ENCODE results near the gene THADA. TPM values are rescaled to one million over a fixed set of nuclear protein-coding genes. Genes with fewer than 3 reads are reported as not detected.
A peak's percentile ranks its signal among the peaks of the same experiment; 100 is the strongest.
"Not testable (repeated sequence)": the region's sequence is repeated elsewhere in the genome, so short reads cannot be mapped to it uniquely, and the experiment has no call there.

The THADA gene
- polyA plus RNA-seq, 1 donor: 13.2 TPM

DNA sequence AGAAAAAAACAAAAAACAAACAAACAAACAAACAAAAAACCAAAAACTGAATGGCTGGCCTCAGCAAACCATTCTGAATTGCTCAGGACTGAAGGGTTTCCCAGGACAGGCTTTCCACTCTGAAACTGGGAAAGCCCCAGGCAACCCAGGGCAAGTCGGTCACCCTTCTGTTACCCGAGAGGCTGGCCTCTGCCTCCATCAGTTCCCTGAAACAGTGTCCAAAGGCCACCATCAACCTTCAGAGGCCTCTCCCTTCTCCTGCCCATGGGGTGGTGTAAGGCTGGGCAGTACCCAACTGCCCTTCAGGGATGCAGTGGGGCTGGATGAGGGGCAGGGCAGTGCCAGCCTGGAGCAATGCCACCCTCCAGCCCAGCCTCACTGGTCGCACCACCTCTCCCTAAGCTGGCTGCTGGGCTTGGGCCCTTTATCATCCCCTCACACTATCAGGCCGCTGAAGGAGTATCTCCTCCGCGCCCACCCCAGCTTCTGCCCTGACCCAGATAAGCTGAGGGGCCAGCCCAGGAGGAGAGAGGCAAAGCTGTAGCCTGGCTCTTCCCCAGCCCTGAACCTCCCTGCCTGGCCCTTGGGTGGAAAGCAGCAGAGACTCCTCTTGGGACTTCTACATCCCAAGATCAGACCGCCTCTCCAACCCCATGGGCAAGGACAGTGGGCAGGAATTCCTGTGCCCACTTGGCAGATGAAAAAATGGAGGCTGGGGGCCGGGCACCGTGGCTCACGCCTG is 405.4 kb downstream of the THADA start:
- H3K27me3 ChIP-seq (ENCODE audit: control insufficient read depth, insufficient read depth, low read length): no peaks in the 10 kb centered on the region
- WGBS (ENCODE audit: insufficient coverage, low lambda C conversion rate): no CpG with 5 or more reads among the region's 10 CpGs
- peak in 1 of 2 donors; percentile 80 for DNase-seq
- peaks cover 73% of the 10 kb centered on the region for H3K4me1 ChIP-seq (ENCODE audit: control insufficient read depth, insufficient read depth, low read length)
- H3K27ac ChIP-seq (ENCODE audit: low read length): peak overlapping the region; percentile 31
- H3K4me3 ChIP-seq (ENCODE audit: low read length): no peak overlapping the region
- no peaks in the 10 kb centered on the region for H3K9me3 ChIP-seq (ENCODE audit: control insufficient read depth, low read depth, low read length)
- H3K36me3 ChIP-seq (ENCODE audit: control insufficient read depth, insufficient read depth, low read length): no peaks in the 10 kb centered on the region

DNA sequence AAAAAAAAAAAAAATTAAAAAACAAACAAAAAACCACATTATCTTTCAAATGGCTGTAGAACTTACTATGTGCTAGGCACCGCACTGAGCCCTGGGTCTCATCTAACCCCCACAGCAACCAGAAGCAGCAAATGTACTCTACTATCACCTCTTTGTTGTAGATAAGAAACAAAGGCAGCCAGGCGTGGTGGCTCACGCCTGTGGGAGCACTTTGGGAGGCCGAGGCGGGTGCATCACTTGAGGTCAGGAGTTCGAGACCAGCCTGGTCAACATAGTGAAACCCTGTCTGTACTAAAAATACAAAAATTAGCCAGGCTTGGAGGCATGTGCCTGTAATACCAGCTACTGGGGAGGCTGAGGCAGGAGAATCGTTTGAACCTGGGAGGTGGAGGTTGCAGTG is 406.0 kb downstream of the THADA start:
- not testable (repeated sequence) for DNase-seq; H3K9me3 ChIP-seq (ENCODE audit: control insufficient read depth, low read depth, low read length); H3K4me3 ChIP-seq (ENCODE audit: low read length); H3K36me3 ChIP-seq (ENCODE audit: control insufficient read depth, insufficient read depth, low read length); H3K27me3 ChIP-seq (ENCODE audit: control insufficient read depth, insufficient read depth, low read length)
- peaks cover 72% of the 10 kb centered on the region for H3K4me1 ChIP-seq (ENCODE audit: control insufficient read depth, insufficient read depth, low read length)
- no CpG with 5 or more reads among the region's 7 CpGs for WGBS (ENCODE audit: insufficient coverage, low lambda C conversion rate)
- H3K27ac ChIP-seq (ENCODE audit: low read length): peak overlapping the region; percentile 31

DNA sequence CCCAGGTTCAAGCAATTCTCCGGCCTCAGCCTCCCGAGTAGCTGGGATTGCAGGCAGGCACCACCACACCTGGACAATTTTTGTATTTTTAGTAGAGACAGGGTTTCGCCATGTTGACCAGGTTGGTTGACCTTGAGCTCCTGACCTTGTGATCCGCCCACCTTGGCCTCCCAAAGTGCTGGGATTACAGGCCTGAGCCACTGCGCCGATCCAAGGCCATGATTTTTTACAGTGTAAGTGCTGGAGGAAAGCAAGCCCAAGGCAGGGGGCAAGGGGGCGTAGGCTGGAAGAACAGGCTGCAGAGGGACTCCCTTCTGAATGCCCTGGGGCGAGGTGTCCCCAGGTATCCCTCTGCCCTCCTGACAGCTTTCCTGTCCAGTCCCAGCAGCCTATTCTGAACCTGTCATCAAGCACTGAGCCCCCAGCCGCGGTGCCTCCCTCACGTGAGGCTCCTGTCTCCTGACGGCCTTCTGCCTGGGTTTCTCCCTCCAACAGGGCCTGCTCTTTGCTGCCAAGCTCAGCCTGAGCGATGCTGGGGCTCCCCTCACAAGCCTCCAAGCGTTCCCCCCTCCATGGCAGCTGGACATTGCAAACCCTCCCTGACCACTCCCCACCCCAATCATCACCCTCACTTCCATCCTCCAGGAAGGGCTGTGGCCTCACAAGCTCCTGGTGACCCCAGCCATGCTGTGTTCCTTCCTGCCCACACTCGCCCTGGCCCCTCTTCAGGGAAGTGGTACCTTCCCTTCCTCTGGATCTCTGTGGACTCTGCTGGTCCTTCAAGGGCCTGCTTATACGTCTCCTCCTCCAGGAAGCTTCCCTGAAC is 407.1 kb downstream of the THADA start:
- no peak overlapping the region for H3K27ac ChIP-seq (ENCODE audit: low read length)
- DNase-seq: no peak
- H3K9me3 ChIP-seq (ENCODE audit: control insufficient read depth, low read depth, low read length): no peaks in the 10 kb centered on the region
- H3K4me3 ChIP-seq (ENCODE audit: low read length): no peak overlapping the region
- WGBS (ENCODE audit: insufficient coverage, low lambda C conversion rate): no CpG with 5 or more reads among the region's 16 CpGs
- no peaks in the 10 kb centered on the region for H3K36me3 ChIP-seq (ENCODE audit: control insufficient read depth, insufficient read depth, low read length)
- H3K27me3 ChIP-seq (ENCODE audit: control insufficient read depth, insufficient read depth, low read length): no peaks in the 10 kb centered on the region
- H3K4me1 ChIP-seq (ENCODE audit: control insufficient read depth, insufficient read depth, low read length): peaks cover 72% of the 10 kb centered on the region

- H3K27ac ChIP-seq (ENCODE audit: low read length): peak overlapping the region; percentile 41
- no CpG with 5 or more reads among the region's 12 CpGs for WGBS (ENCODE audit: insufficient coverage, low lambda C conversion rate)
Observed at GRCh38 chr2:43186679-43187374, 409.0 kb downstream of the THADA start.

GRCh38 chr2:43186321-43186678 is 409.5 kb downstream of the THADA start:
- H3K9me3 ChIP-seq (ENCODE audit: control insufficient read depth, low read depth, low read length): no peaks in the 10 kb centered on the region
- H3K27me3 ChIP-seq (ENCODE audit: control insufficient read depth, insufficient read depth, low read length): no peaks in the 10 kb centered on the region
- peak in 1 of 2 donors; percentile 11 for DNase-seq
- H3K4me1 ChIP-seq (ENCODE audit: control insufficient read depth, insufficient read depth, low read length): peaks cover 49% of the 10 kb centered on the region
- no peak overlapping the region for H3K4me3 ChIP-seq (ENCODE audit: low read length)
- H3K27ac ChIP-seq (ENCODE audit: low read length): peak overlapping the region; percentile 41
- WGBS (ENCODE audit: insufficient coverage, low lambda C conversion rate): no CpG with 5 or more reads among the region's 6 CpGs
- H3K36me3 ChIP-seq (ENCODE audit: control insufficient read depth, insufficient read depth, low read length): no peaks in the 10 kb centered on the region

More at GRCh38 chr2:43186679-43187374, 409.0 kb downstream of the THADA start:
- H3K9me3 ChIP-seq (ENCODE audit: control insufficient read depth, low read depth, low read length): no peaks in the 10 kb centered on the region
- no peaks in the 10 kb centered on the region for H3K27me3 ChIP-seq (ENCODE audit: control insufficient read depth, insufficient read depth, low read length)
- no peaks in the 10 kb centered on the region for H3K36me3 ChIP-seq (ENCODE audit: control insufficient read depth, insufficient read depth, low read length)
- peak in 1 of 2 donors; percentile 75 for DNase-seq
- H3K4me3 ChIP-seq (ENCODE audit: low read length): no peak overlapping the region
- peaks cover 54% of the 10 kb centered on the region for H3K4me1 ChIP-seq (ENCODE audit: control insufficient read depth, insufficient read depth, low read length)

- Histone ChIP-seq H3K4me1 (ENCODE audit: control insufficient read depth, insufficient read depth, low read length) (peaks cover 39% of the 10 kb centered on the region), H3K27ac (ENCODE audit: low read length) (peak overlapping the region; percentile 32), H3K9me3 (ENCODE audit: control insufficient read depth, low read depth, low read length) (no peaks in the 10 kb centered on the region), H3K4me3 (ENCODE audit: low read length) (no peak overlapping the region), H3K36me3 (ENCODE audit: control insufficient read depth, insufficient read depth, low read length) (no peaks in the 10 kb centered on the region), H3K27me3 (ENCODE audit: control insufficient read depth, insufficient read depth, low read length) (no peaks in the 10 kb centered on the region)
- DNase-seq: peak in 1 of 2 donors; percentile 32
- no CpG with 5 or more reads among the region's 4 CpGs for WGBS (ENCODE audit: insufficient coverage, low lambda C conversion rate)
Observed at GRCh38 chr2:43185146-43185545, 410.7 kb downstream of the THADA start.

- no peaks in the 10 kb centered on the region for H3K9me3 ChIP-seq (ENCODE audit: control insufficient read depth, low read depth, low read length)
- DNase-seq: peak; percentile 70 to 89
- H3K27ac ChIP-seq (ENCODE audit: low read length): peak overlapping the region; percentile 32
- WGBS (ENCODE audit: insufficient coverage, low lambda C conversion rate): 60% methylated on average over 1 of the region's 12 CpGs
- peaks cover 37% of the 10 kb centered on the region for H3K4me1 ChIP-seq (ENCODE audit: control insufficient read depth, insufficient read depth, low read length)
- no peak overlapping the region for H3K4me3 ChIP-seq (ENCODE audit: low read length)
- no peaks in the 10 kb centered on the region for H3K27me3 ChIP-seq (ENCODE audit: control insufficient read depth, insufficient read depth, low read length)
- H3K36me3 ChIP-seq (ENCODE audit: control insufficient read depth, insufficient read depth, low read length): no peaks in the 10 kb centered on the region
Observed at GRCh38 chr2:43184339-43184895, 411.4 kb downstream of the THADA start.

DNA sequence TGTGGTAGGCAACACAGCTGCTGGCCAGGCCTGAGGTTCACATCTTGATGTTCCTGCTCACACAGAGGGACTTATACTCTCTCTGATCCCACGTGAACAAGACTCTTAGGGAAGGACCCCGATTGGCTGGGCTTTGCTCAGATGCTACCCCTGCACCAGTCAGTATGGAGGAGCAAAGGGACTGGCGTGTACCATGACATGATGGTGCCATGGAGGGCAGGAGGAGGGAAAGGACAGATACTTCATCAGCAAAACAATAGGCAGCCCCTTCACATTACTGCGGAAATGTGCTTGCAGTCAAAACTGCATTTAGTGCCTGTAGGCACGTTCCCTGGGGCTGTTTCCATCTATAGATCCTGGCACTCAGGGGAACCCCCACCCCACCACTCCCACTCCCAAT is 412.1 kb downstream of the THADA start:
- WGBS (ENCODE audit: insufficient coverage, low lambda C conversion rate): no CpG with 5 or more reads among the region's 5 CpGs
- H3K36me3 ChIP-seq (ENCODE audit: control insufficient read depth, insufficient read depth, low read length): no peaks in the 10 kb centered on the region
- peak overlapping the region; percentile 20 for H3K27ac ChIP-seq (ENCODE audit: low read length)
- H3K9me3 ChIP-seq (ENCODE audit: control insufficient read depth, low read depth, low read length): no peaks in the 10 kb centered on the region
- peaks cover 43% of the 10 kb centered on the region for H3K4me1 ChIP-seq (ENCODE audit: control insufficient read depth, insufficient read depth, low read length)
- DNase-seq: no peak
- no peaks in the 10 kb centered on the region for H3K27me3 ChIP-seq (ENCODE audit: control insufficient read depth, insufficient read depth, low read length)
- no peak overlapping the region for H3K4me3 ChIP-seq (ENCODE audit: low read length)

DNA sequence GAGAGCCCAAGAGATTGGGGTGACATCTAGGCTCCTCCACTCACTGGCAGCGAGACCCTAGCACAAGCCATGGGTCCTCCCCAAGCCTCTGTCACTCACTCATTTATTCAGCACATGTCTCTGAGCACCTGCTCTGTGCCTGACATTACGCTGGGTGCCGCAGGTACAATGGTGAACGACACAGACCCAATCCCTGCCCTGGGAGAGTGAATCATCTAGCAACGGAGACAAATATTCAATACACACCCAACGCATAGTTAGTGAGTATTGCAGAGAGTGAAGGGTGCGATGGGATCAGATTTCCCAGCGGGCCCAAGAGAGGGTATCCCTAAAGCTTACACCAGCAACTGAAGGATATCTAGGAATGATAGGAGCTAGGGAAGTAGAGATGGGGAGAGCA is 414.9 kb downstream of the THADA start:
- H3K27me3 ChIP-seq (ENCODE audit: control insufficient read depth, insufficient read depth, low read length): no peaks in the 10 kb centered on the region
- no peak for DNase-seq
- no peak overlapping the region for H3K4me3 ChIP-seq (ENCODE audit: low read length)
- 100% methylated on average over 1 of the region's 8 CpGs for WGBS (ENCODE audit: insufficient coverage, low lambda C conversion rate)
- no peaks in the 10 kb centered on the region for H3K36me3 ChIP-seq (ENCODE audit: control insufficient read depth, insufficient read depth, low read length)
- H3K27ac ChIP-seq (ENCODE audit: low read length): no peak overlapping the region
- H3K9me3 ChIP-seq (ENCODE audit: control insufficient read depth, low read depth, low read length): peaks cover 6% of the 10 kb centered on the region
- H3K4me1 ChIP-seq (ENCODE audit: control insufficient read depth, insufficient read depth, low read length): peaks cover 39% of the 10 kb centered on the region

Measured in large intestine (tissue), 3 donors.